GM11168 (cell line): Measurements from ENCODE around the gene JSRP1.

Experiments used
- in situ Hi-C: fragments of 300-500 bp; cut with MboI; formaldehyde crosslinking; loops from one replicate; pipeline ENCODE4 v1.12.0; 2022; ENCODE audit warnings: low sequenced_read_pairs; ENCODE audit not compliant: unreplicated experiment

JSRP1 gene

GRCh38 chr19:2249010-2249866, 7.0 kb downstream of the JSRP1 start, which contains the start of gene AMH:
Gene AMH (plus strand): TSS chr19:2249323. CDS start chr19:2249333, 10 bp downstream.
- in situ Hi-C loops: no loop called here

DNA sequence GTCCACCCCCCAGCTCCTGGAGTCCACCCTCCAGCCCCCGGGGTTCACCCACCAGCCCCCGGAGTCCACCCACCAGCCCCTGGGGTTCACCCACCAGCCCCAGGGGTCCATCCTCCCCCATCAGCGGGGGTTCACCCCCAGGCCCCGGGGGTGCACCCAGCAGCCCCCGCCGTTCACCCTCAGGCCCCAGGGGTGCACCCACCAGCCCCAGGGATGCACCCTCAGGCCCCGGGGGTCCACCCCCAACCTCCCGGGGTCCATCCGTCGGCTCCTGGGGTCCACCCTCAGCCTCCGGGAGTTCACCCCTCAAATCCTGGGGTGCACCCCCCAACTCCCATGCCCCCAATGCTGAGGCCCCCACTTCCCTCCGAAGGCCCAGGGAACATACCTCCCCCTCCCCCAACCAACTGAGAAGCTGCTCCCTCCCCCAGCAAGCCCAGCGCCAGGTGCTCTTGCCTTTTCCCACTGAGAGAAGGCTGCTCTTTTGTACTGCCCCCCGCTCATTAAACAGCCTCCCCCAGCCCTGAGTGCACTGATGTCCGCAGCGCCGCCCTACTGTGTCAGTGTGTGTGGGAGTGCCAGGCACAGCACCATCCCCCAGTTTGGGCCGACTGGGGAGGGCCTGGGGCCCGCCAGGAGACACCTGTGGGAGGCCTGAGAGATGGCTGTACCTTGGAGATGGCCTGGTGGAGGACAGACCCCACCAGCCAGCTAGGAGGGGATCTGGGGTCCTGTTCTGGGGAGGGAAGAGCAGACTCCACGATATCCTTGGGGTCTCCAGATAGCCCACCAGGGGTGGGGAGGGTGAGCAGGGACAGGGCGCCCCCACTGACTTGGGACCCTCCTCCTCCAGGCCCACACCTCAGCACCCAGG, 7.8 kb downstream of the JSRP1 start:
- in situ Hi-C loops: no loop called here

DNA sequence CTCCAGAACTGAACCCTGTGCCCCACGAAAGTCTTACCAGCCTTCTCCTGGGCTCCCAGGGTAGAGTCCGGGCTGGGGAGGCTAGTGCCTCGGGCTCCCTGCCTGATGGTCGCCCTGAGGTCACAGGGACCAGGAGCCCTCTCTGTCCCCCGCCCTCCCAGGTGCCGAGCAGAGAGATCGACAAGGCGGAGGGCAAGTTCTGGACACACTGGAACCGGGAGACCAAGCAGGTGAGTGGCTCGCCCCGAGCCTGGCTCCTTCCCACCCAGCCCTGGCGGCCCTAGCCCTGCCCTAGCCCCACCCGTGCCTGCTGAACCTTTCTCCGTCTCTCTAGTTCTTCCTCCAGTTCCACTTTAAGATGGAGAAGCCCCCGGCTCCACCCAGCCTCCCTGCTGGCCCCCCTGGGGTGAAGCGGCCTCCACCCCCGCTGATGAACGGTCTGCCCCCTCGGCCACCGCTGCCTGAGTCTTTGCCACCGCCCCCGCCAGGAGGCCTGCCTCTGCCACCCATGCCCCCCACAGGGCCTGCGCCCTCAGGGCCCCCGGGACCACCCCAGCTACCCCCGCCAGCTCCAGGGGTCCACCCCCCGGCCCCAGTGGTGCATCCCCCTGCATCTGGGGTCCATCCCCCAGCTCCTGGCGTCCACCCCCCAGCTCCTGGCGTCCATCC, 8.7 kb downstream of the JSRP1 start:
- in situ Hi-C loops: no loop called here

DNA sequence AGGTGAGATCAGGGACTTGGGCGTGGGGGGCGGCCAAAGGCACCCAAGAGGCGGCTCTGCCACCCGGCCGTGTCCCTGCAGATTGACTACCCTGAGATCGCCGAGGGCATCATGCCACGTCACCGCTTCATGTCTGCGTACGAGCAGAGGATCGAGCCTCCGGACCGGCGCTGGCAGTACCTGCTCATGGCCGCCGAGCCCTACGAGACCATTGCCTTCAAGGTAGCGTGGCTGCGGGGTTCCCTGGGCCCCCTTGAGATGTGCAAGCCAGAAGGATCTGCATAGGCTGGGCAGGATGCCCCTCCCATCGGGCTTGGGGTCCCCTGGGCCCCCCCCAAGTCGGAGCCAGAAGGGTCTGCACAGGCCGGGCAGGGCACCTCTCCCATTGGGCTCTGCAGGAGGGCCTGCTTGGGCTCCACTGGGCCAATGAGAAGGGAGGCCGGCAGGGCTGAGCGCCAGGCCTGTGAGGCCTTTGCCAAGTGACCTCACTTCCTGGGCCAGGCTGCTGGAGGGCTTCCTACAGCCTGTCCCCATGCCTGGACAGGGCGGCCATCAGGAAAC, 9.3 kb downstream of the JSRP1 start:
- in situ Hi-C loops: no loop called here

DNA sequence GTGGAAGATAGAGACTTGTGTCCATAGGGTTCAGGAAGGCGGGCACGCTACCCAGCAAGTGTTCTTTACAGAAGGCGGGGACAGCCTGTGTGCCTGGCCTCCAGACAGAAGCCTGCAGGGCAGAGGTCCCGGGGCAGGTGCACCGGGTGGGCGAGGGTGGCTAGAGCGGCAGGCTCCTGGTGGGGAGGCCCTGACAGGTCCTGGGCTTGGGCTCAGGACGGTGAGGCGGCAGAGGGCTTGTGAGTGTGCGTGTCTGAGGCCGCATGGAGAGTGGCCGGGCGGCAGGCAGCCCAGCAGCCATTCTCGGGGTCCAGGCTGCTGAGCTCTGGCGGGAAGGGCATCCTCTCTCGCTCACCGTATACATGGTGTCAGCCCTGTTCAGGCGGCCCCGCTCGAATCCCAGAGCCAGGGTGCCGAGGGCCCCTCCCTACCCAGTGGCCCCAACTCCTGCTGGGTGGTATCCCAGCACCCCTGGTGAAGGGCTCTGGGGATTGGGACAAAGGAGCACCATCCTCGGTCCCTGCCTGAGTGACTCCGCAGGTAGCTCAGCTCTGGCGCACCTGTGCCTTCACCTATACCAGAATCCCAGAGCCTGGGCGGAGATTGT, 10.1 kb downstream of the JSRP1 start:
- in situ Hi-C loops: no loop called here

- in situ Hi-C loops: no loop called here
Measured at GRCh38 chr19:2245273-2245672, 10.9 kb downstream of the JSRP1 start.

- in situ Hi-C loops: no loop called here
Measured at GRCh38 chr19:2244486-2244885, 11.7 kb downstream of the JSRP1 start.

- in situ Hi-C loops: no loop called here
Measured at GRCh38 chr19:2244125-2244411, 12.1 kb downstream of the JSRP1 start.

DNA sequence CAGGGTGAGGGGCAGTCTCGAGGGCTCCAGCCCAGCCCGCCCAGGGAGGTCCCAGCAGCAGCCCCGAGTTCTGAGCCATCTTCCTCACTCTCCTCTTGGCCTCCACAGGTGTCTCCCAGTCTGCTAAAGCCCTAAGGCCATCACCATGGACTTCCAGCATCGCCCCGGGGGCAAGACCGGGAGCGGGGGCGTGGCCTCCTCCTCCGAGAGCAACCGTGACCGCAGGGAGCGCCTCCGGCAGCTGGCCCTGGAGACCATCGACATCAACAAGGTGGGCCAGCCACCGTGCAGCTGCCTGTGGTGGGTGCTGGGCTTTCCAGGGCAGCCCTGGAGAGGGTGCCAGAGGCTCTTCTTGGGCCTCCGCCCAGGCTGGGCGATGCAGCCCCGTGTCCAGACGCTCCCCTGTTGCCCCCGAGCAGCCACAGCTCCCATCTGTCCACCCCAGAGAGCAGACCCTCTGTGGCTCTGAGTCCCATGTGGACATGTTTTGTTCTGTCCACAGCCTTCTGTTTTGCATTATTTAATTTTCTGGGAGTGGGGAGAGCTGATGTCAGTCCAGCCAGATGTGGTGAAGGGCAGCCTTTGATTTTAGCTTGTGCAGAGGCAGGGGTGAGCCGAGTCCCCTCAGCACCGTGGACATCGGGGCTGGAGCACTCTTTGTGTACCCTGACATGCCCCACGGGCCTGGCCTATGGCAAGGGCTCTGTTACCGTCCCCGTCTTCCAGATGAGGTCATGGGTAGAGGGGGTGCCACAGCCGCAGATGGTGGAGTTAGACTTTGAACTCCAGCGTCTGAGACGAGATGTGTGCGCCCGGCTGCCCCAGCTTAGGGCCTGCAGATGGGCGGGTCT, 12.7 kb downstream of the JSRP1 start:
- in situ Hi-C loops: no loop called here

- in situ Hi-C loops: no loop called here
Measured at GRCh38 chr19:2242816-2243215, 13.4 kb downstream of the JSRP1 start.

DNA sequence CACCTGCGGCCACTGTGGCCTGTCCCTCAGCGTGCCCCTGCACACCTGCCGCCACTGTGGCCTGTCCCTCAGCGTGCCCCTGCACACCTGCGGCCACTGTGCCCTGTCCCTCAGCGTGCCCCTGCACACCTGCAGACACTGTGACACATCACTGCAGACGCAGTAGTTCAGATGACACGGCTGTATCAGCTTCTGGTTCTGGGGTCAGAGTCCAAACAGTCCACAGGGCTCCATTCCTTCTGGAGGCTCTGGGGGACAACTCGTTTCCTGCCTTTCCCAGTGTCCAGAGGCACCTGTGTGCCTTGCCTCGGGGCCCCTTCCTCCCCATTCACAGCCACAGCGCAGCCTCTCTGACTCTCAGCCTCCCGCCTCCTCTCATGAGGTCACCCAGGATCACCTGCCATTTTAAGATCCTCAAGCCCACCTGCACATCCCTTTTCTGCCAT, 14.1 kb downstream of the JSRP1 start:
- in situ Hi-C loops: no loop called here

- in situ Hi-C loops: no loop called here
Measured at GRCh38 chr19:2240881-2241760, 15.1 kb downstream of the JSRP1 start.

DNA sequence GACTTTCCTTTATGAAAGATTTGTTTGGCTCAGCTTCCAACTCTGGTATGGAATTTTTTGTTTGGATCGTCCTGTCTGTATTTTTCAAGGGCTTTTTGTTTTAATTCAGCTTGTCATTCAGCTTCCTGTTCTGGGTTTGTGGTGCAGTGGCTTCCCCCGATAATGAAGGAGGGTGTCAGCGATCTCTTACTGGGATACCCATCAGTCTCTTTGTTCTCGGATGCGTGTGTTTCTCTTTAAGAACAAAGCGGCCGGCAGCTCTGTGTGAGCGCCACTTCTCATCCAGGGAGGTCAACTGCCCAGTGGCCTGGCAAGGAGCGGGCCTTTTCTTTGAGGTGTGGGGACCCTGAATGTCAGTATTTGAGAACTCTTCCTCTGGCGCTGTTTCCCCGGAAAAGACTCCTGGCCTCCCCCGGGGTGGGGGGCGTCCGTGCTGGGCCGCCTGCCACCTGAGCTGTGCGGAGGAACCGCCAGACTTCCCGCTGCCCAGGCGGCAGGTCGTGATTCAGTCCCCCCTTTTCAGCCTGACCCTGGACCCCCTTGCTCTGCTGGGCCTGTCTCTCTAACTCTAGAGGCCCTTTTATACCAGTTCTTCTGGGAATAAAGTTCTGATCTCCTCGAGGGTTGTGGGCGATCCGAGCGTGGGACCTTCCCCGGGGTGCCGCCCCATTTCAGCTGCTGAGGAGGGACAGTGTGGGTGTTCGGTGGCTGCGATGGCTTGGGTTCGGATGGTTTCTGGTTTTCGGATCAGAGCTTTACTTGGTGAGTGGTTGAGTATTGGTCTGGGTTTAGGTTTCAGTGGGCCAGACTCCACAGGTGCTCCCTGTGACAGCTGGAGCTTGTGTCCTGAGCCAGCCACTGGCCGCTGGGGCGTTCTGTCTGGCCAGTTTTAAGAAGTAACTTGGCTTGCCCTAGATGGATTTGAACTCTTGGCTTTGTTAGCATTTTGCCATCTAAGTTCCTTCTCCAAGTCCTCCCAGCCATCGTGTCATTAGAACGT, 16.1 kb downstream of the JSRP1 start:
- in situ Hi-C loops: no loop called here

DNA sequence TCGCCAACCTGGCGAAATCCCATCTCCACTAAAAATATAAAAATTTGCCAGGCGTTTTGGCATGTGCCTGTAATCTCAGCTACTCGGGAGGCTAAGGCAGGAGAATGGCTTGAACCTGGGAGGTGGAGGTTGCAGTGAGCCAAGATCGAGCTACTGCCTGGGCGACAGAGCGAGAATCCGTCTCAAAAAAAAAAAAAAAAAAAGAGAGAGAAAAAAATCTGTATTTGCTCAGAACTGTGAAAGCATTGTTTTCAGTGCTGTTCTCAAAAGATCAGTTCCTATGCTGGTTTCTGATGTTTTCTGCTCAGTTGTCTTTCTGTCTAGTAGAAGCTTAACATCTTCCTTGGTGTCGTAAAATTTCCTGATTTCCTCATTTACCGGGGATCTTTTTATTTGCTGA, 17.0 kb downstream of the JSRP1 start:
- in situ Hi-C loops: no loop called here

- in situ Hi-C loops: no loop called here
Measured at GRCh38 chr19:2237869-2238153, 18.4 kb downstream of the JSRP1 start.

- in situ Hi-C loops: no loop called here
Measured at GRCh38 chr19:2237051-2237868, 19.0 kb downstream of the JSRP1 start.
